ENCODE data around the gene ICAM2. TPM values are rescaled to one million over a fixed set of nuclear protein-coding genes. Genes with fewer than 3 reads are reported as not detected.

The ICAM2 gene
- polyA plus RNA-seq, 4 donors: 4.5 to 40.1 (median 12.4) TPM

- Histone ChIP-seq H3K4me3 (ENCODE audit: low read depth in 1 of 3, low read length in 3 of 3) (no peak overlapping the region), H3K9me3 (ENCODE audit: control insufficient read depth in 2 of 2, insufficient read depth in 1 of 2, low read depth in 1 of 2, low read length in 1 of 2) (no peaks in the 10 kb centered on the region), H3K36me3 (ENCODE audit: control insufficient read depth in 3 of 3, insufficient read depth in 2 of 3, low read depth in 1 of 3, low read length in 3 of 3) (peaks cover 7 to 50% (median 13%) of the 10 kb centered on the region in 3 donors), H3K27ac (ENCODE audit: low read depth in 1 of 3, low read length in 2 of 3) (peak overlapping the region in 2 of 3 donors; percentile 17 to 66), H3K4me1 (ENCODE audit: control insufficient read depth in 3 of 3, insufficient read depth in 2 of 3, low read depth in 1 of 3, low read length in 2 of 3) (peaks cover 2 to 10% (median 3%) of the 10 kb centered on the region in 3 donors), H3K27me3 (ENCODE audit: control insufficient read depth in 3 of 3, insufficient read depth in 3 of 3, low read length in 3 of 3) (no peaks in the 10 kb centered on the region)
- peak; percentile 62 to 95 for DNase-seq
- FAIRE-seq: no peak
- WGBS, 3 donors: 26 to 58% (median 38%) methylated on average over 6 of the region's 6 CpGs
Observed at GRCh38 chr17:64040206-64040605, 19.8 kb upstream of the ICAM2 start.

GRCh38 chr17:64039106-64039400, 18.6 kb upstream of the ICAM2 start:
- no peak for DNase-seq
- Histone ChIP-seq H3K4me1 (ENCODE audit: control insufficient read depth in 3 of 3, insufficient read depth in 2 of 3, low read depth in 1 of 3, low read length in 2 of 3) (peaks cover 2 to 10% (median 3%) of the 10 kb centered on the region in 3 donors), H3K4me3 (ENCODE audit: low read depth in 1 of 3, low read length in 3 of 3) (no peak overlapping the region), H3K36me3 (ENCODE audit: control insufficient read depth in 3 of 3, insufficient read depth in 2 of 3, low read depth in 1 of 3, low read length in 3 of 3) (peaks cover 4 to 40% (median 9%) of the 10 kb centered on the region in 3 donors), H3K9me3 (ENCODE audit: control insufficient read depth in 2 of 2, insufficient read depth in 1 of 2, low read depth in 1 of 2, low read length in 1 of 2) (no peaks in the 10 kb centered on the region), H3K27me3 (ENCODE audit: control insufficient read depth in 3 of 3, insufficient read depth in 3 of 3, low read length in 3 of 3) (no peaks in the 10 kb centered on the region), H3K27ac (ENCODE audit: low read depth in 1 of 3, low read length in 2 of 3) (no peak overlapping the region)
- WGBS, 3 donors: 94 to 98% (median 96%) methylated on average over 3 of the region's 3 CpGs
- no peak for FAIRE-seq

DNA sequence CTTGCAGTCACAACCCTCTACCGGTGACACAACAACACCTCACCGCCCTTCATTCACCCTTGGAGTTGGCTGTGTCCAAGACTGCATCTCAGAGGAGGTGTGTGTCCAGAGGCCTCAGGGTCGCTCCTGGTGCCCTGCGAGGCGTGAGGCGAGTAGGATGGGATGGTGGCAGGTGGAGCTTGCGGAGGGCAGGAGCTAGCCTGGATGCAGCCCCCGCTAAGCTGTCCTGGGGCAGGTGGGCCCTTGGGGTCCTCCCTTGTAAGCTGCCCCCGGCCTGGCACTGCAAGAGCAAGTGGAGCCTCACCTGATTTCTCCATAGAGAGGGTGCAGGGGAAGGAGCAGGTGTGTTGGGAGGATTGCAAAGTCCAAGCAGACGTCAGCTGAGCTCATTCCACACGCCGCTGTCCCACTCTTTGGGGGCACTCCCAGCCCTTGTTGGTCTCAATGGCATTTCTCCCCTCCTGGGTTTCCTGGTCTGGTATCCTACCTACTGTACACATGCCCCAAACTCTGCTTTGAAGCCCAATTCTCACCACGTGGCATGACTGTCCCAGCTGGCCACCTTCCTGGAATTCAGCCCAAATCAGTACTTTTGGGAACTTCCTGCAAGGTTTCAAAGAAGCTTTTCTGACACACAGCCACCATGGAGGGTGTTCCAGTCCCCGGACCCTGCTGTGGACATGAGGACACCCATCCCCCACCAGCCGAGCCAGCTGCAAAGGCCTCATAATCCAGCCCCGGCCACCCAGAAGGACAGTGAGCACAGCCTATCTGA, 18.1 kb upstream of the ICAM2 start:
- no peak for FAIRE-seq
- H3K36me3 ChIP-seq (ENCODE audit: control insufficient read depth in 3 of 3, insufficient read depth in 2 of 3, low read depth in 1 of 3, low read length in 3 of 3): peaks cover 0 to 34% (median 6%) of the 10 kb centered on the region in 3 donors
- DNase-seq: peak in 1 of 2 donors; percentile 32

GRCh38 chr17:64037802-64038201, 17.4 kb upstream of the ICAM2 start:
- Histone ChIP-seq H3K27me3 (ENCODE audit: control insufficient read depth in 3 of 3, insufficient read depth in 3 of 3, low read length in 3 of 3) (no peaks in the 10 kb centered on the region), H3K4me3 (ENCODE audit: low read depth in 1 of 3, low read length in 3 of 3) (no peak overlapping the region), H3K36me3 (ENCODE audit: control insufficient read depth in 3 of 3, insufficient read depth in 2 of 3, low read depth in 1 of 3, low read length in 3 of 3) (peaks cover 0 to 27% (median 1%) of the 10 kb centered on the region in 3 donors), H3K4me1 (ENCODE audit: control insufficient read depth in 3 of 3, insufficient read depth in 2 of 3, low read depth in 1 of 3, low read length in 2 of 3) (peaks cover 0 to 10% (median 3%) of the 10 kb centered on the region in 3 donors), H3K9me3 (ENCODE audit: control insufficient read depth in 2 of 2, insufficient read depth in 1 of 2, low read depth in 1 of 2, low read length in 1 of 2) (no peaks in the 10 kb centered on the region), H3K27ac (ENCODE audit: low read depth in 1 of 3, low read length in 2 of 3) (no peak overlapping the region)
- no peak for FAIRE-seq
- 85 to 92% (median 91%) methylated on average over 5 of the region's 5 CpGs for WGBS, 3 donors
- peak in 1 of 2 donors; percentile 50 for DNase-seq

More for the DNA sequence above, 18.1 kb upstream of the ICAM2 start:
- no peaks in the 10 kb centered on the region for H3K27me3 ChIP-seq (ENCODE audit: control insufficient read depth in 3 of 3, insufficient read depth in 3 of 3, low read length in 3 of 3)
- 65 to 80% (median 77%) methylated on average over 15 to 16 of the region's 16 CpGs for WGBS, 3 donors
- peaks cover 2 to 10% (median 3%) of the 10 kb centered on the region in 3 donors for H3K4me1 ChIP-seq (ENCODE audit: control insufficient read depth in 3 of 3, insufficient read depth in 2 of 3, low read depth in 1 of 3, low read length in 2 of 3)
- H3K27ac ChIP-seq (ENCODE audit: low read depth in 1 of 3, low read length in 2 of 3): no peak overlapping the region
- no peaks in the 10 kb centered on the region for H3K9me3 ChIP-seq (ENCODE audit: control insufficient read depth in 2 of 2, insufficient read depth in 1 of 2, low read depth in 1 of 2, low read length in 1 of 2)
- H3K4me3 ChIP-seq (ENCODE audit: low read depth in 1 of 3, low read length in 3 of 3): no peak overlapping the region

GRCh38 chr17:64037180-64037579, 16.7 kb upstream of the ICAM2 start:
- FAIRE-seq (no peak), DNase-seq (no peak)
- Histone ChIP-seq H3K4me3 (ENCODE audit: low read depth in 1 of 3, low read length in 3 of 3) (no peak overlapping the region), H3K36me3 (ENCODE audit: control insufficient read depth in 3 of 3, insufficient read depth in 2 of 3, low read depth in 1 of 3, low read length in 3 of 3) (peaks cover 0 to 26% (median 0%) of the 10 kb centered on the region in 3 donors), H3K27ac (ENCODE audit: low read depth in 1 of 3, low read length in 2 of 3) (no peak overlapping the region), H3K27me3 (ENCODE audit: control insufficient read depth in 3 of 3, insufficient read depth in 3 of 3, low read length in 3 of 3) (no peaks in the 10 kb centered on the region), H3K4me1 (ENCODE audit: control insufficient read depth in 3 of 3, insufficient read depth in 2 of 3, low read depth in 1 of 3, low read length in 2 of 3) (peaks cover 0 to 10% (median 3%) of the 10 kb centered on the region in 3 donors), H3K9me3 (ENCODE audit: control insufficient read depth in 2 of 2, insufficient read depth in 1 of 2, low read depth in 1 of 2, low read length in 1 of 2) (no peaks in the 10 kb centered on the region)
- 82 to 91% (median 90%) methylated on average over 6 of the region's 6 CpGs for WGBS, 3 donors

DNA sequence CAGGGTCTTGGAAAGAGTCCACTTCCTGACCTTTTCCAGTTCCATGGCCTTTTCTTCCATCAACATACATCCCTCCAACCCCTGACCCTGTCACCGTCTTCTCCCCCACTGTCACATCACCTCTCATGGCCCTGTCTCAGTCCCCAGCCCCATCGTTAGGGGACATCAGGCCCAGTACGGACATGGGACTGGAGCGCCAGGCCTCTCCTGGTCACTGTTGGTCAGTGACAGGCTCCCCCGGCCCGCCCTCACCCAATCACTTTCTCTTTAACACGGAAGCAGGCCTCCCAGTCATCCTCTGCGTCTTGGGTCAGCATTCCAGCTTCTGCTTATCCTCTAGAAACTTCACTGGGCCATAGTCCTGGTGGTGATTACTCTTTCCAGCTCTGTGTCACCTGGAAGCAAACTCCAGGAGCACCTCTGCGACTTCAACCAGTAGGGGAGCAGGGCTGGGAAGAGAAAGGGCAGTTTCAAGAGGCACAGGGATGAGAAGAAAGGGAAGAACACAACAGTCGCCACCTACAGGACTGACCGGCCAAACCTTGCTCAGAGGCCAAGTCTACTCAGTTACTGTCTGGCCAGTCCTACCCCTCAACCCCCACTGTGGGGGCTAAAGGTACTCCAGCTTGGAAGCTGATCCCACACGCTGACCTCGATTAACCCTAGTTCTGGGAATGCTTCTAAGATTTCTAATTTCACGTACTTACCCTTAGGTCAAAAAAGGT, 15.9 kb upstream of the ICAM2 start:
- Histone ChIP-seq H3K9me3 (ENCODE audit: control insufficient read depth in 2 of 2, insufficient read depth in 1 of 2, low read depth in 1 of 2, low read length in 1 of 2) (no peaks in the 10 kb centered on the region), H3K4me1 (ENCODE audit: control insufficient read depth in 3 of 3, insufficient read depth in 2 of 3, low read depth in 1 of 3, low read length in 2 of 3) (peaks cover 0 to 10% (median 3%) of the 10 kb centered on the region in 3 donors), H3K4me3 (ENCODE audit: low read depth in 1 of 3, low read length in 3 of 3) (no peak overlapping the region), H3K27me3 (ENCODE audit: control insufficient read depth in 3 of 3, insufficient read depth in 3 of 3, low read length in 3 of 3) (no peaks in the 10 kb centered on the region), H3K27ac (ENCODE audit: low read depth in 1 of 3, low read length in 2 of 3) (no peak overlapping the region), H3K36me3 (ENCODE audit: control insufficient read depth in 3 of 3, insufficient read depth in 2 of 3, low read depth in 1 of 3, low read length in 3 of 3) (peaks cover 0 to 20% (median 0%) of the 10 kb centered on the region in 3 donors)
- 86 to 90% (median 89%) methylated on average over 14 of the region's 14 CpGs for WGBS, 3 donors
- no peak for DNase-seq
- FAIRE-seq: no peak

DNA sequence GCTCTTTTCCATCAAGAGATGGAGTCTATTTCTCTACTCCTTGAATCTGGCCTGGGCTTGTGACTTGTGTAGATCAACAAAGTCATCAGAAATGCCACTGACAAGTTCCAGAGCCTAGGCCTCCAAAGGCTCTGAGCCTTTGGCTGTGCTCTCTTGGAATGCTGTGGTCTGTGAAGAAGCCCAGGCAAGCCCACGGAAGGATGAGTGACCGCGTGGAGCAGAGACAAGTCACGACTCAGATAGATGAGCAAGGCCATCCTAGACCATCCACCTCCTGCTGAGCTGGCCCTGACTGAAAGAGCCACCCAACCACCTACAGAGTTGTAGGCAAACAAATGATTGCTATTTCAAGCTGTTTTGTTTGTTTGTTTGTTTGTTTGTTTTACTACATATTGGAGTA, 11.6 kb upstream of the ICAM2 start:
- Histone ChIP-seq H3K27ac (ENCODE audit: low read depth in 1 of 3, low read length in 2 of 3) (no peak overlapping the region), H3K4me1 (ENCODE audit: control insufficient read depth in 3 of 3, insufficient read depth in 2 of 3, low read depth in 1 of 3, low read length in 2 of 3) (no peaks in the 10 kb centered on the region), H3K4me3 (ENCODE audit: low read depth in 1 of 3, low read length in 3 of 3) (no peak overlapping the region), H3K36me3 (ENCODE audit: control insufficient read depth in 3 of 3, insufficient read depth in 2 of 3, low read depth in 1 of 3, low read length in 3 of 3) (no peaks in the 10 kb centered on the region), H3K9me3 (ENCODE audit: control insufficient read depth in 2 of 2, insufficient read depth in 1 of 2, low read depth in 1 of 2, low read length in 1 of 2) (no peaks in the 10 kb centered on the region), H3K27me3 (ENCODE audit: control insufficient read depth in 3 of 3, insufficient read depth in 3 of 3, low read length in 3 of 3) (no peaks in the 10 kb centered on the region)
- DNase-seq (no peak), FAIRE-seq (no peak)
- 86 to 98% (median 91%) methylated on average over 4 of the region's 4 CpGs for WGBS, 3 donors

- peaks cover 0 to 11% (median 5%) of the 10 kb centered on the region in 3 donors for H3K4me1 ChIP-seq (ENCODE audit: control insufficient read depth in 3 of 3, insufficient read depth in 2 of 3, low read depth in 1 of 3, low read length in 2 of 3)
- no peak overlapping the region for H3K4me3 ChIP-seq (ENCODE audit: low read depth in 1 of 3, low read length in 3 of 3)
- FAIRE-seq (no peak), DNase-seq (peak; percentile 72 to 78)
- H3K27me3 ChIP-seq (ENCODE audit: control insufficient read depth in 3 of 3, insufficient read depth in 3 of 3, low read length in 3 of 3): no peaks in the 10 kb centered on the region
- 12 to 16% (median 14%) methylated on average over 3 of the region's 3 CpGs for WGBS, 3 donors
- no peaks in the 10 kb centered on the region for H3K9me3 ChIP-seq (ENCODE audit: control insufficient read depth in 2 of 2, insufficient read depth in 1 of 2, low read depth in 1 of 2, low read length in 1 of 2)
- H3K36me3 ChIP-seq (ENCODE audit: control insufficient read depth in 3 of 3, insufficient read depth in 2 of 3, low read depth in 1 of 3, low read length in 3 of 3): no peaks in the 10 kb centered on the region
- H3K27ac ChIP-seq (ENCODE audit: low read depth in 1 of 3, low read length in 2 of 3): no peak overlapping the region
Observed at GRCh38 chr17:64028874-64029464, 8.5 kb upstream of the ICAM2 start.
